HepG2 (cell line): ENCODE data around the gene TBCCD1.

Experiments
- FOXC1 ChIP-seq: sonication (generic); formaldehyde crosslinking; IDR thresholded peaks from 2 replicates; pipeline ENCODE4 v1.8.0; 2022; ENCODE audit warnings: mild to moderate bottlenecking, missing genetic modification reagents, borderline replicate concordance
- SIX1 ChIP-seq: sonication (generic); formaldehyde crosslinking; IDR thresholded peaks from 2 replicates; pipeline ENCODE4 v1.4.0; 2020; ENCODE audit warnings: missing genetic modification reagents, borderline replicate concordance
- ZNF138 ChIP-seq: sonication (generic); formaldehyde crosslinking; IDR thresholded peaks from 2 replicates; pipeline ENCODE4 v1.5.0; 2020; ENCODE audit warnings: mild to moderate bottlenecking, low read depth, missing genetic modification reagents
- ZNF232 ChIP-seq: sonication (generic); formaldehyde crosslinking; IDR thresholded peaks from 2 replicates; pipeline ENCODE4 v1.4.0; 2020; ENCODE audit warnings: missing genetic modification reagents, borderline replicate concordance

DNA sequence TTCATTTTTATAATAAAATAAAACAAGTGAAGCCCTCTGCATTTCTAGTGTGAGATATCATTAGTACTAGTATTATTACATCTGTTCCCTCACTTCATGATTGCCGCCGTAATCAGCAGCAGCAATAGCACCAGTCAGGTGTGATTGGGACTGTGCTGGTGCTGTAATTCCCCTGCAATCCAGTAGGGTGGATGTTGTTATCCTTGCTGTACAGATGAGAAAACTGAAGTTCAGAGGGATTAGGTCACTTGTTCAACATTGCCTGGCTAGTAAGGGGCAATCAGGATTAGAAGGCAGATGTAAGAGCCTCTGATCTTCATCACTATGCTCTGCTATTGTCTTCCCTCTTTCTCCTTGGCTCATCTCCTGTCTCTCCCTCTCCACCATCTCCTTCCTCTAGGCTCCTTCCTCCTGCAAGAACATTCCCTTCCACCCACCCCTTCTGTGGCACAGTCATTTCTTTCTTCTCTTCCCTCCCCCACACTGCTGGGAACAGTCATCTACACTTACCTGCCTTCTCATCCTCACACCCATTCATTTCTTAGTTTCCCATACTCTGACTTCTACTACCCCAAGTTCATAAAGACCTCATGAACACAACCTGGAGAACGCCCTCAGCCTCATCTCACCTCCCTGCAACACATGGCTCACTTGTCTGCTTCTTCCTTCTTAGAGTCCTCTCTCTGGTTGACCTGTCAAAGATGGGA, 52.7 kb downstream of the TBCCD1 start:
- no peak for TF ChIP-seq FOXC1 (CRISPR knock-in tag)
- TF ChIP-seq SIX1 (CRISPR knock-in tag), result no peak
- TF ChIP-seq ZNF138 (CRISPR knock-in tag), result no peak
- no peak for TF ChIP-seq ZNF232
